WTC11 (cell line): ENCODE data around the gene CITED1.
"Not testable (repeated sequence)": the region's sequence is repeated elsewhere in the genome, so short reads cannot be mapped to it uniquely, and the experiment has no call there.

ENCODE experiments used
- ELF4 ChIP-seq: sonication (generic); formaldehyde crosslinking; IDR thresholded peaks from 2 replicates; pipeline ENCODE4 v1.8.1; 2022; ENCODE audit warnings: low read depth, mild to moderate bottlenecking, moderate library complexity, missing genetic modification reagents
- ESRRA ChIP-seq: sonication (generic); formaldehyde crosslinking; IDR thresholded peaks from 2 replicates; pipeline ENCODE4 v1.8.1; 2022; ENCODE audit warnings: mild to moderate bottlenecking, missing genetic modification reagents, borderline replicate concordance
- MXD4 ChIP-seq: fragments of 250-450 bp; sonication (Bioruptor Pico); IDR thresholded peaks from 2 replicates; pipeline ENCODE4 v1.8.0; 2021; ENCODE audit warnings: mild to moderate bottlenecking, moderate library complexity, borderline replicate concordance
- MYBL2 ChIP-seq: sonication (generic); formaldehyde crosslinking; IDR thresholded peaks from 2 replicates; pipeline ENCODE4 v1.8.1; 2023; ENCODE audit warnings: mild to moderate bottlenecking, moderate library complexity, missing genetic modification reagents
- NFYB ChIP-seq: sonication (generic); formaldehyde crosslinking; conservative IDR thresholded peaks from 2 replicates; pipeline ENCODE4 v1.8.0; 2022; ENCODE audit warnings: low read depth, missing genetic modification reagents
- SMAD3 ChIP-seq: sonication (generic); formaldehyde crosslinking; IDR thresholded peaks from 2 replicates; pipeline ENCODE4 v1.8.0; 2022; ENCODE audit warnings: missing genetic modification reagents, mild to moderate bottlenecking, borderline replicate concordance
- SMAD4 ChIP-seq: sonication (generic); formaldehyde crosslinking; IDR thresholded peaks from 2 replicates; pipeline ENCODE4 v1.8.0; 2022; ENCODE audit warnings: mild to moderate bottlenecking, missing genetic modification reagents
- TCF7 ChIP-seq: sonication (generic); formaldehyde crosslinking; IDR thresholded peaks from 2 replicates; pipeline ENCODE4 v1.8.0; 2022; ENCODE audit warnings: mild to moderate bottlenecking, low read depth, missing genetic modification reagents, moderate library complexity
- ZNF263 ChIP-seq: sonication (generic); formaldehyde crosslinking; IDR thresholded peaks from 2 replicates; pipeline ENCODE4 v1.8.1; 2022; ENCODE audit warnings: low read depth, mild to moderate bottlenecking, moderate library complexity, missing genetic modification reagents
- TF ChIP-seq, protein P1 (sequence below): fragments of 200-600 bp; IDR thresholded peaks from 2 replicates; pipeline ENCODE4 v1.8.0; 2022; ENCODE audit warnings: antibody characterized with exemption
- TF ChIP-seq, protein P2 (sequence below): sonication (generic); formaldehyde crosslinking; IDR thresholded peaks from 2 replicates; pipeline ENCODE4 v1.8.1; 2022; ENCODE audit warnings: low read depth, missing genetic modification reagents, borderline replicate concordance
- TF ChIP-seq, protein P3 (sequence below): sonication (generic); formaldehyde crosslinking; IDR thresholded peaks from 2 replicates; pipeline ENCODE4 v1.8.0; 2022; ENCODE audit warnings: mild to moderate bottlenecking, missing genetic modification reagents
- TF ChIP-seq, protein P4 (sequence below): sonication (generic); formaldehyde crosslinking; IDR thresholded peaks from 2 replicates; pipeline ENCODE4 v1.8.0; 2022; ENCODE audit warnings: mild to moderate bottlenecking, missing genetic modification reagents

DNA sequence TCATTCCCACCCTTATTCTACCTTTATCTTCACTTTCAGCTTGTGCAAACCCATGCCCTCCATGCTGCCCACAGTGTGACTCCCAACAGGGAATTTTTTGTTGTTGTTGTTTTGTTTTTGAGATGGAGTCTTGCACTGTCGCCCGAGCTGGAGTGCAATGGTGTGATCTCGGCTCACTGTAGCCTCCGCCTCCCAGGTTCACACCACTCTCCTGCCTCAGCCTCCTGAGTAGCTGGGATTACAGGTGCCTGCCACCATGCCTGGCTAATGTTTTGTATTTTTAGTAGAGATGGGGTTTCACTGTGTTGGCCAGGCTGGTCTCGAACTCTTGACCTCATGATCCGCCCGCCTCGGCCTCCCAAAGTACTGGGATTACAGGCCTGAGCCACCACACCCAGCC, 13.9 kb upstream of the CITED1 start:
- TF ChIP-seq, protein P1, sequence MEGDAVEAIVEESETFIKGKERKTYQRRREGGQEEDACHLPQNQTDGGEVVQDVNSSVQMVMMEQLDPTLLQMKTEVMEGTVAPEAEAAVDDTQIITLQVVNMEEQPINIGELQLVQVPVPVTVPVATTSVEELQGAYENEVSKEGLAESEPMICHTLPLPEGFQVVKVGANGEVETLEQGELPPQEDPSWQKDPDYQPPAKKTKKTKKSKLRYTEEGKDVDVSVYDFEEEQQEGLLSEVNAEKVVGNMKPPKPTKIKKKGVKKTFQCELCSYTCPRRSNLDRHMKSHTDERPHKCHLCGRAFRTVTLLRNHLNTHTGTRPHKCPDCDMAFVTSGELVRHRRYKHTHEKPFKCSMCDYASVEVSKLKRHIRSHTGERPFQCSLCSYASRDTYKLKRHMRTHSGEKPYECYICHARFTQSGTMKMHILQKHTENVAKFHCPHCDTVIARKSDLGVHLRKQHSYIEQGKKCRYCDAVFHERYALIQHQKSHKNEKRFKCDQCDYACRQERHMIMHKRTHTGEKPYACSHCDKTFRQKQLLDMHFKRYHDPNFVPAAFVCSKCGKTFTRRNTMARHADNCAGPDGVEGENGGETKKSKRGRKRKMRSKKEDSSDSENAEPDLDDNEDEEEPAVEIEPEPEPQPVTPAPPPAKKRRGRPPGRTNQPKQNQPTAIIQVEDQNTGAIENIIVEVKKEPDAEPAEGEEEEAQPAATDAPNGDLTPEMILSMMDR, result not testable (repeated sequence)
- not testable (repeated sequence) for TF ChIP-seq ZNF263 (CRISPR knock-in tag); ELF4; ESRRA; TCF7 (CRISPR knock-in tag); MYBL2 (CRISPR knock-in tag); NFYB (CRISPR knock-in tag); SMAD3; SMAD4; MXD4
- TF ChIP-seq, protein P2, sequence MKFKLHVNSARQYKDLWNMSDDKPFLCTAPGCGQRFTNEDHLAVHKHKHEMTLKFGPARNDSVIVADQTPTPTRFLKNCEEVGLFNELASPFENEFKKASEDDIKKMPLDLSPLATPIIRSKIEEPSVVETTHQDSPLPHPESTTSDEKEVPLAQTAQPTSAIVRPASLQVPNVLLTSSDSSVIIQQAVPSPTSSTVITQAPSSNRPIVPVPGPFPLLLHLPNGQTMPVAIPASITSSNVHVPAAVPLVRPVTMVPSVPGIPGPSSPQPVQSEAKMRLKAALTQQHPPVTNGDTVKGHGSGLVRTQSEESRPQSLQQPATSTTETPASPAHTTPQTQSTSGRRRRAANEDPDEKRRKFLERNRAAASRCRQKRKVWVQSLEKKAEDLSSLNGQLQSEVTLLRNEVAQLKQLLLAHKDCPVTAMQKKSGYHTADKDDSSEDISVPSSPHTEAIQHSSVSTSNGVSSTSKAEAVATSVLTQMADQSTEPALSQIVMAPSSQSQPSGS (CRISPR knock-in tag), result not testable (repeated sequence)
- TF ChIP-seq, protein P3, sequence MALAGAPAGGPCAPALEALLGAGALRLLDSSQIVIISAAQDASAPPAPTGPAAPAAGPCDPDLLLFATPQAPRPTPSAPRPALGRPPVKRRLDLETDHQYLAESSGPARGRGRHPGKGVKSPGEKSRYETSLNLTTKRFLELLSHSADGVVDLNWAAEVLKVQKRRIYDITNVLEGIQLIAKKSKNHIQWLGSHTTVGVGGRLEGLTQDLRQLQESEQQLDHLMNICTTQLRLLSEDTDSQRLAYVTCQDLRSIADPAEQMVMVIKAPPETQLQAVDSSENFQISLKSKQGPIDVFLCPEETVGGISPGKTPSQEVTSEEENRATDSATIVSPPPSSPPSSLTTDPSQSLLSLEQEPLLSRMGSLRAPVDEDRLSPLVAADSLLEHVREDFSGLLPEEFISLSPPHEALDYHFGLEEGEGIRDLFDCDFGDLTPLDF (CRISPR knock-in tag), result not testable (repeated sequence)
- TF ChIP-seq, protein P4, sequence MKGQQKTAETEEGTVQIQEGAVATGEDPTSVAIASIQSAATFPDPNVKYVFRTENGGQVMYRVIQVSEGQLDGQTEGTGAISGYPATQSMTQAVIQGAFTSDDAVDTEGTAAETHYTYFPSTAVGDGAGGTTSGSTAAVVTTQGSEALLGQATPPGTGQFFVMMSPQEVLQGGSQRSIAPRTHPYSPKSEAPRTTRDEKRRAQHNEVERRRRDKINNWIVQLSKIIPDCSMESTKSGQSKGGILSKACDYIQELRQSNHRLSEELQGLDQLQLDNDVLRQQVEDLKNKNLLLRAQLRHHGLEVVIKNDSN, result not testable (repeated sequence)
